K562 (cell line): ENCODE results near the gene ATP2A1.

Experiments
- DPF2 ChIP-seq: fragments of 450-650 bp; IDR thresholded peaks from 2 replicates; pipeline ENCODE4 v1.6.1; 2016
- JUND ChIP-seq, 2 experiments: IDR thresholded peaks; 2 replicates in 1 of 2; 3 replicates in 1 of 2; pipeline ENCODE4 v1.6.1; 2011; ENCODE audit warnings: borderline replicate concordance in 2 of 2, low read depth in 2 of 2, low read length in 2 of 2, improper control_type of control experiment in 1 of 2, missing biosample characterization in 1 of 2, missing genetic modification characterization in 1 of 2, missing genetic modification reagents in 1 of 2
- KLF13 ChIP-seq: fragments of 450-650 bp; IDR thresholded peaks from 2 replicates; pipeline ENCODE4 v1.6.1; 2016; ENCODE audit warnings: missing genetic modification characterization, low read depth, mild to moderate bottlenecking, missing compliant biosample characterization, moderate library complexity, borderline replicate concordance
- NCOA2 ChIP-seq, 2 experiments: fragments of 450-650 bp; IDR thresholded peaks; 2 replicates each; pipeline ENCODE4 v1.6.1; 2018; ENCODE audit warnings: mild to moderate bottlenecking in 2 of 2, moderate library complexity in 1 of 2; ENCODE audit not compliant: partially characterized antibody in 2 of 2
- RFX5 ChIP-seq: IDR thresholded peaks from 2 replicates; pipeline ENCODE4 v1.6.1; 2011; ENCODE audit warnings: low read depth, mild to moderate bottlenecking, improper control_type of control experiment, low read length
- TAF1 ChIP-seq: IDR thresholded peaks from 2 replicates; pipeline ENCODE4 v1.6.1; 2011; ENCODE audit warnings: mild to moderate bottlenecking, low read length, moderate library complexity; ENCODE audit not compliant: insufficient read depth, control insufficient read depth, severe bottlenecking; ENCODE audit errors: extremely low read depth
- ZBTB17 ChIP-seq: fragments of 450-650 bp; formaldehyde crosslinking; IDR thresholded peaks from 2 replicates; pipeline ENCODE4 v1.4.0; 2020; ENCODE audit warnings: mild to moderate bottlenecking
- ZNF121 ChIP-seq: sonication (generic); formaldehyde crosslinking; conservative IDR thresholded peaks from 2 replicates; pipeline ENCODE4 v1.8.0; 2022; ENCODE audit warnings: missing genetic modification reagents
- ZNF124 ChIP-seq: sonication (generic); formaldehyde crosslinking; IDR thresholded peaks from 2 replicates; pipeline ENCODE4 v1.8.1; 2022; ENCODE audit warnings: missing genetic modification reagents
- TF ChIP-seq, protein P1 (sequence below), 3 experiments: IDR thresholded peaks in 2 of 3; conservative IDR thresholded peaks in 1 of 3; 2 replicates each; pipeline ENCODE4 v1.5.1; 2011 to 2012; ENCODE audit warnings: low read length in 3 of 3, mild to moderate bottlenecking in 3 of 3, control low read depth in 2 of 3, improper control_type of control experiment in 1 of 3, inconsistent platforms in 1 of 3, low read depth in 1 of 3, mixed read lengths in 1 of 3, moderate library complexity in 1 of 3; ENCODE audit not compliant: insufficient read depth in 2 of 3

GRCh38 chr16:28835864-28836760 is 42.2 kb upstream of the ATP2A1 start:
- TF ChIP-seq TAF1: no peak
- TF ChIP-seq, protein P1, sequence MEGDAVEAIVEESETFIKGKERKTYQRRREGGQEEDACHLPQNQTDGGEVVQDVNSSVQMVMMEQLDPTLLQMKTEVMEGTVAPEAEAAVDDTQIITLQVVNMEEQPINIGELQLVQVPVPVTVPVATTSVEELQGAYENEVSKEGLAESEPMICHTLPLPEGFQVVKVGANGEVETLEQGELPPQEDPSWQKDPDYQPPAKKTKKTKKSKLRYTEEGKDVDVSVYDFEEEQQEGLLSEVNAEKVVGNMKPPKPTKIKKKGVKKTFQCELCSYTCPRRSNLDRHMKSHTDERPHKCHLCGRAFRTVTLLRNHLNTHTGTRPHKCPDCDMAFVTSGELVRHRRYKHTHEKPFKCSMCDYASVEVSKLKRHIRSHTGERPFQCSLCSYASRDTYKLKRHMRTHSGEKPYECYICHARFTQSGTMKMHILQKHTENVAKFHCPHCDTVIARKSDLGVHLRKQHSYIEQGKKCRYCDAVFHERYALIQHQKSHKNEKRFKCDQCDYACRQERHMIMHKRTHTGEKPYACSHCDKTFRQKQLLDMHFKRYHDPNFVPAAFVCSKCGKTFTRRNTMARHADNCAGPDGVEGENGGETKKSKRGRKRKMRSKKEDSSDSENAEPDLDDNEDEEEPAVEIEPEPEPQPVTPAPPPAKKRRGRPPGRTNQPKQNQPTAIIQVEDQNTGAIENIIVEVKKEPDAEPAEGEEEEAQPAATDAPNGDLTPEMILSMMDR (IDR thresholded peaks at IDR 0.05 in 2 of 3, conservative IDR thresholded peaks at IDR 0.05 in 1 of 3; ENCODE audit: insufficient read depth in 2 of 3, low read depth in 1 of 3, low read length in 3 of 3): peak in 1 of 3 experiments; percentile 17; a peak in 1 of 6 replicates
- no peak for TF ChIP-seq NCOA2 (IDR thresholded peaks at IDR 0.05; ENCODE audit: partially characterized antibody in 2 of 2)
- TF ChIP-seq DPF2: no peak
- no peak for TF ChIP-seq RFX5
- TF ChIP-seq ZNF124 (CRISPR knock-in tag): no peak
- no peak for TF ChIP-seq JUND (IDR thresholded peaks at IDR 0.05; ENCODE audit: borderline replicate concordance, low read depth, low read length)
- TF ChIP-seq JUND (tag; IDR thresholded peaks at IDR 0.05; ENCODE audit: borderline replicate concordance, low read depth, low read length): no peak
- no peak for TF ChIP-seq ZNF121 (CRISPR knock-in tag)
- no peak for TF ChIP-seq ZBTB17 (CRISPR knock-in tag)
- peak; percentile 98 for TF ChIP-seq KLF13
